ENCODE data around the gene BCL2L2. TPM values are rescaled to one million over a fixed set of nuclear protein-coding genes. Genes with fewer than 3 reads are reported as not detected.

BCL2L2 gene
- total and polyA plus RNA-seq, 10 of the 15 experiments (the other 5 are each of a cell fraction or from before 2014, with no cell fraction given): 1.4 to 14.7 (median 7.1) TPM

GRCh38 chr14:23358553-23359166 is 52.0 kb downstream of the BCL2L2 start (continued):
- no peak for TF ChIP-seq POLR2AphosphoS2 (IDR thresholded peaks at IDR 0.05; ENCODE audit: low read depth, low read length)
- TF ChIP-seq, protein P1, sequence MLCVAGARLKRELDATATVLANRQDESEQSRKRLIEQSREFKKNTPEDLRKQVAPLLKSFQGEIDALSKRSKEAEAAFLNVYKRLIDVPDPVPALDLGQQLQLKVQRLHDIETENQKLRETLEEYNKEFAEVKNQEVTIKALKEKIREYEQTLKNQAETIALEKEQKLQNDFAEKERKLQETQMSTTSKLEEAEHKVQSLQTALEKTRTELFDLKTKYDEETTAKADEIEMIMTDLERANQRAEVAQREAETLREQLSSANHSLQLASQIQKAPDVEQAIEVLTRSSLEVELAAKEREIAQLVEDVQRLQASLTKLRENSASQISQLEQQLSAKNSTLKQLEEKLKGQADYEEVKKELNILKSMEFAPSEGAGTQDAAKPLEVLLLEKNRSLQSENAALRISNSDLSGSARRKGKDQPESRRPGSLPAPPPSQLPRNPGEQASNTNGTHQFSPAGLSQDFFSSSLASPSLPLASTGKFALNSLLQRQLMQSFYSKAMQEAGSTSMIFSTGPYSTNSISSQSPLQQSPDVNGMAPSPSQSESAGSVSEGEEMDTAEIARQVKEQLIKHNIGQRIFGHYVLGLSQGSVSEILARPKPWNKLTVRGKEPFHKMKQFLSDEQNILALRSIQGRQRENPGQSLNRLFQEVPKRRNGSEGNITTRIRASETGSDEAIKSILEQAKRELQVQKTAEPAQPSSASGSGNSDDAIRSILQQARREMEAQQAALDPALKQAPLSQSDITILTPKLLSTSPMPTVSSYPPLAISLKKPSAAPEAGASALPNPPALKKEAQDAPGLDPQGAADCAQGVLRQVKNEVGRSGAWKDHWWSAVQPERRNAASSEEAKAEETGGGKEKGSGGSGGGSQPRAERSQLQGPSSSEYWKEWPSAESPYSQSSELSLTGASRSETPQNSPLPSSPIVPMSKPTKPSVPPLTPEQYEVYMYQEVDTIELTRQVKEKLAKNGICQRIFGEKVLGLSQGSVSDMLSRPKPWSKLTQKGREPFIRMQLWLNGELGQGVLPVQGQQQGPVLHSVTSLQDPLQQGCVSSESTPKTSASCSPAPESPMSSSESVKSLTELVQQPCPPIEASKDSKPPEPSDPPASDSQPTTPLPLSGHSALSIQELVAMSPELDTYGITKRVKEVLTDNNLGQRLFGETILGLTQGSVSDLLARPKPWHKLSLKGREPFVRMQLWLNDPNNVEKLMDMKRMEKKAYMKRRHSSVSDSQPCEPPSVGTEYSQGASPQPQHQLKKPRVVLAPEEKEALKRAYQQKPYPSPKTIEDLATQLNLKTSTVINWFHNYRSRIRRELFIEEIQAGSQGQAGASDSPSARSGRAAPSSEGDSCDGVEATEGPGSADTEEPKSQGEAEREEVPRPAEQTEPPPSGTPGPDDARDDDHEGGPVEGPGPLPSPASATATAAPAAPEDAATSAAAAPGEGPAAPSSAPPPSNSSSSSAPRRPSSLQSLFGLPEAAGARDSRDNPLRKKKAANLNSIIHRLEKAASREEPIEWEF (IDR thresholded peaks at IDR 0.05; ENCODE audit: insufficient replicate concordance, low read depth, low read length): no peak
- TF ChIP-seq GABPA (IDR thresholded peaks at IDR 0.05; ENCODE audit: low read depth): no peak
- TF ChIP-seq CHD2 (IDR thresholded peaks at IDR 0.05; ENCODE audit: borderline replicate concordance, low read depth, low read length): no peak

- Histone ChIP-seq H3K27me3 (replicated peaks in 1 of 2; ENCODE audit: control insufficient read depth in 2 of 2, insufficient read depth in 2 of 2, low read length in 1 of 2) (peaks cover 0 to 4% of the 10 kb centered on the region in 2 experiments; a peak in 2 of 4 replicates), H3K9me3 (replicated peaks; ENCODE audit: control insufficient read depth, insufficient read depth, low read length) (no peaks in the 10 kb centered on the region), H3K4me2 (ENCODE audit: control insufficient read depth, insufficient read depth) (no peak overlapping the region), H2AFZ (ENCODE audit: control insufficient read depth, low read depth, low read length) (no peak overlapping the region), H3K9ac (ENCODE audit: control insufficient read depth, insufficient read depth, low read length) (no peak overlapping the region), H4K20me1 (ENCODE audit: control insufficient read depth, insufficient read depth) (no peaks in the 10 kb centered on the region), H3K4me1 (ENCODE audit: control insufficient read depth, insufficient read depth, low read length) (no peaks in the 10 kb centered on the region), H3K27ac (ENCODE audit: control insufficient read depth, insufficient read depth) (no peak overlapping the region), H3K79me2 (ENCODE audit: control insufficient read depth, insufficient read depth, low read length) (no peaks in the 10 kb centered on the region), H3K36me3 (ENCODE audit: control insufficient read depth in 2 of 2, insufficient read depth in 2 of 2, low read length in 1 of 2) (no peaks in the 10 kb centered on the region), H3K4me3 (no peak overlapping the region)
- ChIA-PET POLR2A (no interaction called here), SMC1A (ENCODE audit: uncharacterized antibody, unreplicated experiment) (no interaction called here), RAD21 (ENCODE audit: unreplicated experiment) (no interaction called here), CTCF (no interaction called here)
- WGBS (ENCODE audit: insufficient coverage, insufficient replicate concordance, low lambda C conversion rate, missing lambda C conversion rate): 5% methylated on average over 8 of the region's 11 CpGs
- no TSS peak for BruUV-seq (replicated peaks)
- DNase-seq (ENCODE audit: low read depth, low spot score) (no peak), ATAC-seq (no peak), FAIRE-seq (no peak)
- in situ Hi-C loops (cut with MboI) (no loop called here), intact Hi-C loops (cut with micrococcal nuclease; ENCODE audit: unreplicated experiment) (no loop called here)
- TF ChIP-seq RBBP5 (conservative IDR thresholded peaks at IDR 0.05) (no peak), CHD4 (IDR thresholded peaks at IDR 0.05) (no peak), EGR1 (IDR thresholded peaks at IDR 0.05; ENCODE audit: borderline replicate concordance in 1 of 2, low read depth in 2 of 2, low read length in 2 of 2) (no peak), RCOR1 (conservative IDR thresholded peaks at IDR 0.05; ENCODE audit: low read depth, low read length) (no peak), IKZF1 (conservative IDR thresholded peaks at IDR 0.05) (no peak), KAT2A (conservative IDR thresholded peaks at IDR 0.05; ENCODE audit: control insufficient read depth, low read depth, low read length) (no peak)
- TF ChIP-seq, protein P2, sequence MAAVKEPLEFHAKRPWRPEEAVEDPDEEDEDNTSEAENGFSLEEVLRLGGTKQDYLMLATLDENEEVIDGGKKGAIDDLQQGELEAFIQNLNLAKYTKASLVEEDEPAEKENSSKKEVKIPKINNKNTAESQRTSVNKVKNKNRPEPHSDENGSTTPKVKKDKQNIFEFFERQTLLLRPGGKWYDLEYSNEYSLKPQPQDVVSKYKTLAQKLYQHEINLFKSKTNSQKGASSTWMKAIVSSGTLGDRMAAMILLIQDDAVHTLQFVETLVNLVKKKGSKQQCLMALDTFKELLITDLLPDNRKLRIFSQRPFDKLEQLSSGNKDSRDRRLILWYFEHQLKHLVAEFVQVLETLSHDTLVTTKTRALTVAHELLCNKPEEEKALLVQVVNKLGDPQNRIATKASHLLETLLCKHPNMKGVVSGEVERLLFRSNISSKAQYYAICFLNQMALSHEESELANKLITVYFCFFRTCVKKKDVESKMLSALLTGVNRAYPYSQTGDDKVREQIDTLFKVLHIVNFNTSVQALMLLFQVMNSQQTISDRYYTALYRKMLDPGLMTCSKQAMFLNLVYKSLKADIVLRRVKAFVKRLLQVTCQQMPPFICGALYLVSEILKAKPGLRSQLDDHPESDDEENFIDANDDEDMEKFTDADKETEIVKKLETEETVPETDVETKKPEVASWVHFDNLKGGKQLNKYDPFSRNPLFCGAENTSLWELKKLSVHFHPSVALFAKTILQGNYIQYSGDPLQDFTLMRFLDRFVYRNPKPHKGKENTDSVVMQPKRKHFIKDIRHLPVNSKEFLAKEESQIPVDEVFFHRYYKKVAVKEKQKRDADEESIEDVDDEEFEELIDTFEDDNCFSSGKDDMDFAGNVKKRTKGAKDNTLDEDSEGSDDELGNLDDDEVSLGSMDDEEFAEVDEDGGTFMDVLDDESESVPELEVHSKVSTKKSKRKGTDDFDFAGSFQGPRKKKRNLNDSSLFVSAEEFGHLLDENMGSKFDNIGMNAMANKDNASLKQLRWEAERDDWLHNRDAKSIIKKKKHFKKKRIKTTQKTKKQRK (IDR thresholded peaks at IDR 0.05; ENCODE audit: low read depth, low read length): no peak
These were observed 52.6 kb downstream of the BCL2L2 start for GRCh38 chr14:23359167-23359626.

Data from GM12878 (cell line).